MCF 10A (cell line): ENCODE measurements around the gene BLCAP. TPM values are rescaled to one million over a fixed set of nuclear protein-coding genes. Genes with fewer than 3 reads are reported as not detected.
"Not testable (repeated sequence)": the region's sequence is repeated elsewhere in the genome, so short reads cannot be mapped to it uniquely, and the experiment has no call there.

Source experiments
- BruUV-seq: library from RNA; stranded (reverse); fragments of 400-500 nt; replicated peaks from 2 replicates; lab custom pipeline; 2021; lab: Mats Ljungman, UMichigan
- CTCF ChIA-PET: fragments of 300-600 bp; sonication (Branson Sonifier 250); formaldehyde crosslinking; extraction: SDS; loops from one replicate; lab custom pipeline; 2021; ENCODE audit warnings: antibody characterized with exemption, inconsistent platforms; lab: Yijun Ruan, JAX
- POLR2A ChIA-PET: fragments of 300-600, 350-650 bp; sonication (Branson Sonifier 250); formaldehyde crosslinking; extraction: SDS; loops from one replicate; lab custom pipeline; 2020; ENCODE audit warnings: antibody characterized with exemption, inconsistent platforms; lab: Yijun Ruan, JAX
- DNase-seq: peaks from one replicate; pipeline ENCODE4 v3.0.0-alpha.2; 2018; ENCODE audit not compliant: unreplicated experiment
- H3K27ac Mint-ChIP-seq: one replicate; pipeline ENCODE4 v1.8.0; 2022; ENCODE audit warnings: mild to moderate bottlenecking, low read depth, mixed read lengths; ENCODE audit not compliant: unreplicated experiment
- H3K27me3 Mint-ChIP-seq: one replicate; pipeline ENCODE4 v1.8.0; 2022; ENCODE audit warnings: mixed read lengths; ENCODE audit not compliant: insufficient read depth, unreplicated experiment
- H3K36me3 Mint-ChIP-seq: one replicate; pipeline ENCODE4 v1.8.0; 2022; ENCODE audit warnings: mild to moderate bottlenecking, moderate library complexity, mixed read lengths; ENCODE audit not compliant: insufficient read depth, unreplicated experiment
- H3K4me1 Mint-ChIP-seq: one replicate; pipeline ENCODE4 v1.8.0; 2022; ENCODE audit warnings: mixed read lengths; ENCODE audit not compliant: insufficient read depth, unreplicated experiment
- H3K4me3 Mint-ChIP-seq: one replicate; pipeline ENCODE4 v1.8.0; 2022; ENCODE audit warnings: mild to moderate bottlenecking, moderate library complexity, mixed read lengths; ENCODE audit not compliant: unreplicated experiment
- H3K9me3 Mint-ChIP-seq: one replicate; pipeline ENCODE4 v1.8.0; 2022; ENCODE audit warnings: mixed read lengths; ENCODE audit not compliant: unreplicated experiment
- intact Hi-C: fragments of 100-400 bp; cut with micrococcal nuclease; formaldehyde crosslinking; loops from 2 replicates; pipeline ENCODE4 v1.14.1; 2022
- total RNA-seq: library from RNA; stranded (reverse); gene quantifications from 2 replicates; pipeline ENCODE4 v1.2.3, GENCODE V29; 2022
- TF ChIP-seq, protein P1 (sequence below): fragments of 200-600 bp; IDR thresholded peaks from one replicate; pipeline ENCODE4 v1.8.0; 2022; ENCODE audit warnings: antibody characterized with exemption, mild to moderate bottlenecking; ENCODE audit not compliant: unreplicated experiment

Gene BLCAP
- total RNA-seq, 1 experiment from 2014 or later: 105 TPM

DNA sequence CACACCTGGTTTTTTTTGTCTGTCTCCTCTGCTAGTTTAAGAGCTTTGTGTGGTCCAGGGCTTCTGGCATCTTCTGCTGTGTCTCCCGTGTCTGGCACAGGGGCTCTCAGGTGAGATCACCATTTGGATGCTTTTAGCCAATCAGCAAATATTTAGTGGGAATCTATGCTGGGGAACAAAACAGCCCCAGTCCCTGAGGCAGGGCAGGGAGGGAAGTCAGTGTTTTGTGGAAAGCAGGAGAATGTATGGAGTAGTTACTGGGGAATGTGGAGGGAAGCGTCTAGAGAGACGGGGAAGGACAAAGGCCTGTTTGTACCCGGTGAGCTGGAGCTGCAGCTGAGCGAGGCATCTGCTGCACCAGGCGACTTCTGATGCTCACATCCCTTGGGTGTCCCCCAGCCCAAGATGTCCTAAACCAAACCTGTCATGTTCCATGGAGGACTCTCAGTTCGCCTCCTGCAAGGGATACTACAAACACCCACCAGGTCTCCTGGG is 55.9 kb downstream of the BLCAP start:
- Mint-ChIP-seq H3K36me3 (peaks cover 6% of the 10 kb centered on the region), H3K9me3 (no peaks in the 10 kb centered on the region), H3K4me3 (no peak overlapping the region), H3K27ac (no peak overlapping the region), H3K27me3 (peaks cover 51% of the 10 kb centered on the region), H3K4me1 (no peaks in the 10 kb centered on the region)
- ChIA-PET CTCF (interaction anchor here (0.6 to 1.3 kb wide), 3 partner anchors 12 to 140 kb away, joined by 3 to 4 read pairs (median 3); no protein-coding TSS in a partner anchor), POLR2A (no interaction called here)
- no peak for DNase-seq
- intact Hi-C loops: no loop called here
- no TSS peak for BruUV-seq
- TF ChIP-seq, protein P1, sequence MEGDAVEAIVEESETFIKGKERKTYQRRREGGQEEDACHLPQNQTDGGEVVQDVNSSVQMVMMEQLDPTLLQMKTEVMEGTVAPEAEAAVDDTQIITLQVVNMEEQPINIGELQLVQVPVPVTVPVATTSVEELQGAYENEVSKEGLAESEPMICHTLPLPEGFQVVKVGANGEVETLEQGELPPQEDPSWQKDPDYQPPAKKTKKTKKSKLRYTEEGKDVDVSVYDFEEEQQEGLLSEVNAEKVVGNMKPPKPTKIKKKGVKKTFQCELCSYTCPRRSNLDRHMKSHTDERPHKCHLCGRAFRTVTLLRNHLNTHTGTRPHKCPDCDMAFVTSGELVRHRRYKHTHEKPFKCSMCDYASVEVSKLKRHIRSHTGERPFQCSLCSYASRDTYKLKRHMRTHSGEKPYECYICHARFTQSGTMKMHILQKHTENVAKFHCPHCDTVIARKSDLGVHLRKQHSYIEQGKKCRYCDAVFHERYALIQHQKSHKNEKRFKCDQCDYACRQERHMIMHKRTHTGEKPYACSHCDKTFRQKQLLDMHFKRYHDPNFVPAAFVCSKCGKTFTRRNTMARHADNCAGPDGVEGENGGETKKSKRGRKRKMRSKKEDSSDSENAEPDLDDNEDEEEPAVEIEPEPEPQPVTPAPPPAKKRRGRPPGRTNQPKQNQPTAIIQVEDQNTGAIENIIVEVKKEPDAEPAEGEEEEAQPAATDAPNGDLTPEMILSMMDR: no peak

DNA sequence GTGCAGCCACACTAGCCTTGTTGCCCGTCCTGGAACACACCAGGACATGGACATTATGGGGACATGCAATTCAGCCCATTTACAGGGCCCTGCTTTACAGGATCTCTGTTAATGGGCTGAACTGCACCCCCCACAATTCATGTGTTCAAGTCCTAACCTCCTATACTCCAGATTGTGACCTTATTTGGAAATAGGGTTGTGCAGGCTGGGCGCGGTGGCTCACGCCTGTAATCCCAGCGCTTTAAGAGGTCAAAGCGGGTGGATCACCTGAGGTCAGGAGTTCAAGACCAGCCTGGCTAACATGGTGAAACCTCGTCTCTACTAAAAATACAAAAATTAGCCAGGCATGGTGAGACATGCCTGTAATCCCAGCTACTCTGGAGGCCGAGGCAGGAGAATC is 57.5 kb downstream of the BLCAP start:
- intact Hi-C loops, H3K4me3 Mint-ChIP-seq, H3K4me1 Mint-ChIP-seq, H3K9me3 Mint-ChIP-seq, CTCF ChIA-PET, H3K36me3 Mint-ChIP-seq, H3K27ac Mint-ChIP-seq, BruUV-seq, DNase-seq: not testable (repeated sequence)
- H3K27me3 Mint-ChIP-seq: peaks cover 51% of the 10 kb centered on the region
- POLR2A ChIA-PET: interaction anchor here (0.8 kb wide), 1 partner anchor 10 kb away, joined by 4 read pairs; no protein-coding TSS in a partner anchor

DNA sequence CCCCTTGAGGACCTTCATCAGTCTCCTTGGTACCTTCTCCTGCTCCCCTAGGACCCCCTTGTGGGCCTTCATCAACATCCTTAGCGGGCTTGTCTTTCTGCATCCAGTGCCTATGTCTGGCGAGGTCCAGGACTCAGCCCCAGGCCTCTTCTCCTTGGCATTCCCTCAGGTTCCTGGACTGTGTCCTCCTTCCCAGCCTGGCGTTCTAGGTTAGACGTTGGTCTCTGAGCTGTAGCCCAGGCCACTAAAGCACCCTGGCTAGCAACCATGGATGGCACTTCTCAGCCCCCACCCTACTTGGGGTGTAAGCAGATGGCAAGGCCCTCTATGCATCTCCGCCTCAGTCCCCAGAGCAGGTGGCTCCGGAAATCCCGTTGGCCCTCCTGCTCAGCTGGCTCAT is 58.1 kb downstream of the BLCAP start:
- ChIA-PET POLR2A (interaction anchor here (0.8 kb wide), 1 partner anchor 9 kb away, joined by 4 read pairs; no protein-coding TSS in a partner anchor), CTCF (interaction anchor here (0.6 kb wide), 1 partner anchor 201 kb away, joined by 4 read pairs; no protein-coding TSS in a partner anchor)
- Mint-ChIP-seq H3K9me3 (no peaks in the 10 kb centered on the region), H3K4me3 (no peak overlapping the region), H3K36me3 (peaks cover 3% of the 10 kb centered on the region), H3K4me1 (no peaks in the 10 kb centered on the region), H3K27ac (no peak overlapping the region), H3K27me3 (peaks cover 51% of the 10 kb centered on the region)
- TF ChIP-seq, protein P1: no peak
- intact Hi-C loops: no loop called here
- BruUV-seq: no TSS peak
- DNase-seq: no peak

DNA sequence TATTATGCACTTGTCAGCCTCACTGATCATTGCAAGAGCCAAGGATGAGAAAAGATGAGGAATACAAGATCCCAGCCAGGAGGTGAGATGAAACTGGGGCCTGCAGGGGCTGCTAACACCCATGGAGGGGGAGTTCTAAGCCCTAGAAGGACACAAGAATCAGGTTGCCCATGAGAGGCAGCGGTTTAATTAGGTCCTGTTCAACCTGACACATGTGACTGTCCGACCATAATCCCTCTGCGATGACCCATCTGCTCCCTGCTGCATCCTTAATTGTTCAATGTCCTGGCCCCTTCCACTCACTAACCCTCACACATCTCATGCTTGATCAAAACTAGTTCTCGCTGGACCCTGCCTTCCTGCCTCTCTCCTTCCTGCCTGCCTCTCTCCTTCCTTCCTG is 58.8 kb downstream of the BLCAP start:
- Mint-ChIP-seq H3K36me3 (no peaks in the 10 kb centered on the region), H3K4me1 (no peaks in the 10 kb centered on the region), H3K4me3 (no peak overlapping the region), H3K9me3 (no peaks in the 10 kb centered on the region), H3K27me3 (peaks cover 51% of the 10 kb centered on the region), H3K27ac (no peak overlapping the region)
- ChIA-PET POLR2A (no interaction called here), CTCF (interaction anchor here (0.6 to 0.7 kb wide), 2 partner anchors 200 to 303 kb away, joined by 3 to 4 read pairs; no protein-coding TSS in a partner anchor)
- intact Hi-C loops: no loop called here
- DNase-seq: no peak
- TF ChIP-seq, protein P1: no peak
- BruUV-seq: no TSS peak

Other genes with a start within 250 kb of the BLCAP start
- gene MANBAL, start 238.2 kb downstream of the BLCAP start, total RNA-seq: 46.0 and 56.5 TPM in 2 replicates
- gene SRC, start 181.7 kb downstream of the BLCAP start, total RNA-seq: 28.1 and 29.5 TPM in 2 replicates
- gene NNAT, start 6.6 kb downstream of the BLCAP start, total RNA-seq: not detected in 2 replicates
- 44.9 and 45.2 TPM in 2 replicates for gene CTNNBL1, start 166.2 kb upstream of the BLCAP start, total RNA-seq